Right lobe of liver (tissue), 6 donors: Measurements from ENCODE around the gene SLC66A3. TPM values are rescaled to one million over a fixed set of nuclear protein-coding genes. Genes with fewer than 3 reads are reported as not detected.

Source experiments
- ATAC-seq, 4 donors: fragments of 200-7000 bp; cut with Tn5 transposase; one replicate each; pipeline ENCODE4 v1.9.1; 2020; ENCODE audit warnings: mild to moderate bottlenecking in 4 of 4, moderate library complexity in 4 of 4
- DNase-seq, 3 donors: peaks; one replicate each; pipeline ENCODE4 v3.0.0-alpha.2; 2020
- H3K27ac ChIP-seq, 3 donors: fragments of 200-600 bp; one replicate each; pipeline ENCODE4 v1.8.0; 2022
- H3K27me3 ChIP-seq, 2 donors: fragments of 200-600 bp; one replicate each; pipeline ENCODE4 v1.8.0; 2022
- H3K36me3 ChIP-seq, 4 donors: fragments of 200-600 bp; sonication (generic) in 1 of 4; one replicate each; pipeline versions ENCODE4 v1.5.1 to v1.8.0; 2017 to 2022; ENCODE audit warnings: control low read depth in 1 of 4
- H3K4me1 ChIP-seq, 4 donors: fragments of 200-600 bp; sonication (generic) in 1 of 4; one replicate each; pipeline versions ENCODE4 v1.5.1 to v1.8.0; 2017 to 2022; ENCODE audit warnings: control low read depth in 1 of 4
- H3K4me3 ChIP-seq, 3 donors: fragments of 200-600 bp; one replicate each; pipeline ENCODE4 v1.8.0; 2022
- H3K9me3 ChIP-seq, 4 donors: fragments of 200-600 bp; sonication (generic) in 1 of 4; one replicate each; pipeline versions ENCODE4 v1.5.1 to v1.8.0; 2017 to 2022; ENCODE audit warnings: control low read depth in 1 of 4
- CTCF ChIP-seq, 4 donors: fragments of 200-600 bp in 3 of 4; fragments of 450-650 bp in 1 of 4; IDR thresholded peaks; one replicate each; pipeline versions ENCODE4 v1.5.1 to v1.8.0; 2016 to 2022; ENCODE audit warnings: antibody characterized with exemption in 4 of 4, mild to moderate bottlenecking in 2 of 4
- POLR2A ChIP-seq: fragments of 450-650 bp; IDR thresholded peaks from one replicate; pipeline ENCODE4 v1.6.1; 2017; ENCODE audit warnings: antibody characterized with exemption, mild to moderate bottlenecking
- WGBS: methylation state at CpG from one replicate; pipeline ENCODE4 v1.1.6; 2018; ENCODE audit warnings: low coverage, low lambda C conversion rate; ENCODE audit not compliant: insufficient coverage; ENCODE audit errors: missing lambda C conversion rate; 5-methylcytosine and 5-hydroxymethylcytosine counted together
- intact Hi-C, 2 donors: fragments of 100-400 bp; cut with DNase I; formaldehyde crosslinking; loops; one replicate each; pipeline versions ENCODE4 v1.11.2 to v1.14.1; 2022
- total RNA-seq, 6 experiments: library from RNA; depleted of rRNA in 2 of 6; stranded (reverse); fragments of >200 nt in 2 of 6; fragmentation: NEBNext Ultra II Directional in 3 of 6; extraction: Animal tissue kit (Norgen Biotek cat#: 25700) in 3 of 6; gene quantifications; one replicate each; pipeline versions ENCODE4 v1.1.0 to v1.2.4, GENCODE V29; 2016 to 2023
- donor health status: DM: no; HTN: yes; CAD: no.
- donor health status: DM: no; HTN: no; CAD: no.
- donor health status: DM: no; HTN: no; CAD: no.
- donor health status: DM: no; HTN: yes; CAD: no.
- donor health status: DM: no; HTN: yes; CAD: no.

SLC66A3 gene
- total RNA-seq, 6 experiments from 2014 or later, result 4.9 to 16.1 (median 8.8) TPM

- intact Hi-C loops, result no loop called here
- Histone ChIP-seq H3K36me3 (no peaks in the 10 kb centered on the region), H3K4me3 (no peak overlapping the region), H3K9me3 (no peaks in the 10 kb centered on the region), H3K27me3 (no peaks in the 10 kb centered on the region), H3K27ac (no peak overlapping the region), H3K4me1 (no peaks in the 10 kb centered on the region)
- DNase-seq (no peak), ATAC-seq (no peak)
- 63% methylated on average over 1 of the region's 1 CpG for WGBS
- TF ChIP-seq CTCF (IDR thresholded peaks at IDR 0.05) (no peak), POLR2A (no peak)
Observed at GRCh38 chr2:11145350-11145749, 9.9 kb upstream of the SLC66A3 start.

- Histone ChIP-seq H3K36me3 (no peaks in the 10 kb centered on the region), H3K9me3 (no peaks in the 10 kb centered on the region), H3K27me3 (no peaks in the 10 kb centered on the region), H3K27ac (no peak overlapping the region), H3K4me3 (no peak overlapping the region), H3K4me1 (no peaks in the 10 kb centered on the region)
- ATAC-seq (no peak), DNase-seq (no peak)
- WGBS, result 77% methylated on average over 3 of the region's 3 CpGs
- no peak for TF ChIP-seq CTCF (IDR thresholded peaks at IDR 0.05)
- no peak for TF ChIP-seq POLR2A
- intact Hi-C loops, result no loop called here
Observed at GRCh38 chr2:11146076-11146475, 9.2 kb upstream of the SLC66A3 start.

- 0% methylated on average over 1 of the region's 3 CpGs for WGBS
- H3K27ac ChIP-seq, result no peak overlapping the region
- DNase-seq (no peak), ATAC-seq (no peak)
- no peaks in the 10 kb centered on the region for H3K9me3 ChIP-seq
- H3K4me1 ChIP-seq, result no peaks in the 10 kb centered on the region
- intact Hi-C loops, result no loop called here
- H3K36me3 ChIP-seq, result no peaks in the 10 kb centered on the region
- no peak overlapping the region for H3K4me3 ChIP-seq
- H3K27me3 ChIP-seq, result no peaks in the 10 kb centered on the region
- TF ChIP-seq POLR2A (no peak), CTCF (IDR thresholded peaks at IDR 0.05) (no peak)
Observed at GRCh38 chr2:11147263-11147662, 8.0 kb upstream of the SLC66A3 start.

GRCh38 chr2:11152591-11152990 is 2.7 kb upstream of the SLC66A3 start:
- no peaks in the 10 kb centered on the region for H3K27me3 ChIP-seq
- intact Hi-C loops, result no loop called here
- peaks cover 0 to 6% (median 0%) of the 10 kb centered on the region in 4 donors for H3K4me1 ChIP-seq
- no peak for TF ChIP-seq POLR2A
- no peak for TF ChIP-seq CTCF (IDR thresholded peaks at IDR 0.05)
- WGBS, result no CpG with 5 or more reads among the region's 6 CpGs
- ATAC-seq (no peak), DNase-seq (no peak)
- H3K4me3 ChIP-seq, result no peak overlapping the region
- H3K9me3 ChIP-seq, result no peaks in the 10 kb centered on the region
- H3K36me3 ChIP-seq, result no peaks in the 10 kb centered on the region
- no peak overlapping the region for H3K27ac ChIP-seq
